Measurements from ENCODE around the gene CASQ2. TPM values are rescaled to one million over a fixed set of nuclear protein-coding genes. Genes with fewer than 3 reads are reported as not detected.

CASQ2 gene
- total and polyA plus RNA-seq, 10 of the 15 experiments (the other 5 are each of a cell fraction or from before 2014, with no cell fraction given), result not detected

DNA sequence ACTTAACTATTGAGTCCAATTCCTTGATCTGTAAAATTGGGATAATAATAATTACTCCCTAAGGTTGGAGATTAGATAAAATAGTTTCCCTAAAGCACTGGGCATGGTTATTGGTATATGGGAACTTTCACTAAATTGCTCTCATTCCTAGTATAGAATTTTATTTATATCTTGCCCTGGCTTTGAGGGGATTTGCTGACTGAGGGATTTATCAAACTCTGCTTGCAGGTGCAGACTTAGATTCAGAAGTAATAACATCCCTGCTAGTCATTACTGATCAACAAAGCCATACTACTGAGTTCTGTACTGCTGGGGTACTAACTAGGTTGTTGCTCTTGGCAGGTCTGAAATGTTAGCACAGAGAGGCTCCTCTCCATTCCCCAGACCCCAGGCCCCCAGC lies 41.9 kb downstream of the CASQ2 start:
- no peak overlapping the region for H3K4me2 ChIP-seq (ENCODE audit: control insufficient read depth, insufficient read depth)
- ChIA-PET SMC1A (ENCODE audit: uncharacterized antibody, unreplicated experiment) (no interaction called here), RAD21 (ENCODE audit: unreplicated experiment) (no interaction called here), CTCF (no interaction called here), POLR2A (no interaction called here)
- no peak for FAIRE-seq
- no peak overlapping the region for H2AFZ ChIP-seq (ENCODE audit: control insufficient read depth, low read depth, low read length)
- H3K9me3 ChIP-seq (replicated peaks; ENCODE audit: control insufficient read depth, insufficient read depth, low read length), result no peaks in the 10 kb centered on the region
- no peaks in the 10 kb centered on the region for H3K27me3 ChIP-seq (replicated peaks in 1 of 2; ENCODE audit: control insufficient read depth in 2 of 2, insufficient read depth in 2 of 2, low read length in 1 of 2)
- no peak for ATAC-seq
- H3K36me3 ChIP-seq (ENCODE audit: control insufficient read depth in 2 of 2, insufficient read depth in 2 of 2, low read length in 1 of 2), result no peaks in the 10 kb centered on the region
- H3K27ac ChIP-seq (ENCODE audit: control insufficient read depth, insufficient read depth), result no peak overlapping the region
- TF ChIP-seq WRNIP1 (IDR thresholded peaks at IDR 0.05; ENCODE audit: borderline replicate concordance, low read depth, low read length) (no peak), KAT2A (conservative IDR thresholded peaks at IDR 0.05; ENCODE audit: control insufficient read depth, low read depth, low read length) (no peak), MTA2 (IDR thresholded peaks at IDR 0.05; ENCODE audit: low read depth) (no peak)
- intact Hi-C loops (cut with micrococcal nuclease; ENCODE audit: unreplicated experiment), result no loop called here
- no peaks in the 10 kb centered on the region for H3K79me2 ChIP-seq (ENCODE audit: control insufficient read depth, insufficient read depth, low read length)
- H3K9ac ChIP-seq (ENCODE audit: control insufficient read depth, insufficient read depth, low read length), result no peak overlapping the region
- in situ Hi-C loops (cut with MboI), result no loop called here
- H4K20me1 ChIP-seq (ENCODE audit: control insufficient read depth, insufficient read depth), result no peaks in the 10 kb centered on the region
- peaks cover 13% of the 10 kb centered on the region for H3K4me1 ChIP-seq (ENCODE audit: control insufficient read depth, insufficient read depth, low read length)
- H3K4me3 ChIP-seq, result no peak overlapping the region
- BruUV-seq (replicated peaks), result no TSS peak
- DNase-seq (ENCODE audit: low read depth, low spot score), result no peak

DNA sequence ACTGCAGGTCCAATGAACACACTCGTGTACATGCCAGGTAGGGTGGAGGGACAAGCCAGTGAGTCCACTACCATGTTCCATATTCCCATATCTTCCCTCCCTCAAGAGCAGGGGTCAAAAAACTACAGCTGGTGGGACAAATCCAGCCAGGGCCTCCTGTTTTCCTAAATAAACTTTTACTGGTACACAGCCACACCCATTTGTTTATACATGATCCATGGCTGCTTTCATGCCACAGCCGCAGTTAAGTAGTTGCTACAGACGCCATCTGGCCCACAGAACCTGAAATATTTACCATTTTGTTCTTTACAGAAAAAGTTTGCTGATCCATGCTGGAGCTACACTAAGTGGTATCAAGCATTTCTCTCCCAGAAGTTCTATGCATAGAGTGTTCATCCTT lies 42.4 kb downstream of the CASQ2 start:
- no peak for DNase-seq (ENCODE audit: low read depth, low spot score)
- peaks cover 13% of the 10 kb centered on the region for H3K4me1 ChIP-seq (ENCODE audit: control insufficient read depth, insufficient read depth, low read length)
- H3K36me3 ChIP-seq (ENCODE audit: control insufficient read depth in 2 of 2, insufficient read depth in 2 of 2, low read length in 1 of 2), result no peaks in the 10 kb centered on the region
- H2AFZ ChIP-seq (ENCODE audit: control insufficient read depth, low read depth, low read length), result no peak overlapping the region
- no peaks in the 10 kb centered on the region for H3K27me3 ChIP-seq (replicated peaks in 1 of 2; ENCODE audit: control insufficient read depth in 2 of 2, insufficient read depth in 2 of 2, low read length in 1 of 2)
- intact Hi-C loops (cut with micrococcal nuclease; ENCODE audit: unreplicated experiment), result no loop called here
- no peak for ATAC-seq
- no peaks in the 10 kb centered on the region for H3K9me3 ChIP-seq (replicated peaks; ENCODE audit: control insufficient read depth, insufficient read depth, low read length)
- no peak overlapping the region for H3K9ac ChIP-seq (ENCODE audit: control insufficient read depth, insufficient read depth, low read length)
- H3K79me2 ChIP-seq (ENCODE audit: control insufficient read depth, insufficient read depth, low read length), result no peaks in the 10 kb centered on the region
- BruUV-seq (replicated peaks), result no TSS peak
- no peak for FAIRE-seq
- ChIA-PET POLR2A (no interaction called here), SMC1A (ENCODE audit: uncharacterized antibody, unreplicated experiment) (no interaction called here), RAD21 (ENCODE audit: unreplicated experiment) (no interaction called here), CTCF (no interaction called here)
- H3K27ac ChIP-seq (ENCODE audit: control insufficient read depth, insufficient read depth), result no peak overlapping the region
- H3K4me2 ChIP-seq (ENCODE audit: control insufficient read depth, insufficient read depth), result no peak overlapping the region
- in situ Hi-C loops (cut with MboI), result no loop called here
- TF ChIP-seq TCF7 (IDR thresholded peaks at IDR 0.05; ENCODE audit: borderline replicate concordance) (no peak), ASH2L (IDR thresholded peaks at IDR 0.05; ENCODE audit: borderline replicate concordance, low read depth) (no peak), CREM (IDR thresholded peaks at IDR 0.05; ENCODE audit: low read depth) (no peak), FOXK2 (IDR thresholded peaks at IDR 0.05) (no peak), MEF2B (IDR thresholded peaks at IDR 0.05; ENCODE audit: partially characterized antibody, poor library complexity, severe bottlenecking) (no peak), SREBF1 (IDR thresholded peaks at IDR 0.05; ENCODE audit: low read length) (no peak)
- TF ChIP-seq, protein P1, sequence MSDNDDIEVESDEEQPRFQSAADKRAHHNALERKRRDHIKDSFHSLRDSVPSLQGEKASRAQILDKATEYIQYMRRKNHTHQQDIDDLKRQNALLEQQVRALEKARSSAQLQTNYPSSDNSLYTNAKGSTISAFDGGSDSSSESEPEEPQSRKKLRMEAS (IDR thresholded peaks at IDR 0.05; ENCODE audit: low read depth, low read length), result no peak
- WGBS (ENCODE audit: insufficient coverage, insufficient replicate concordance, low lambda C conversion rate, missing lambda C conversion rate), result 51% methylated on average over 3 of the region's 3 CpGs
- H3K4me3 ChIP-seq, result no peak overlapping the region
- H4K20me1 ChIP-seq (ENCODE audit: control insufficient read depth, insufficient read depth), result no peaks in the 10 kb centered on the region
